ENCODE results near the gene ARHGDIB. TPM values are rescaled to one million over a fixed set of nuclear protein-coding genes. Genes with fewer than 3 reads are reported as not detected.

Gene ARHGDIB
- total RNA-seq, 1 donor from 2014 or later: 228 TPM

DNA sequence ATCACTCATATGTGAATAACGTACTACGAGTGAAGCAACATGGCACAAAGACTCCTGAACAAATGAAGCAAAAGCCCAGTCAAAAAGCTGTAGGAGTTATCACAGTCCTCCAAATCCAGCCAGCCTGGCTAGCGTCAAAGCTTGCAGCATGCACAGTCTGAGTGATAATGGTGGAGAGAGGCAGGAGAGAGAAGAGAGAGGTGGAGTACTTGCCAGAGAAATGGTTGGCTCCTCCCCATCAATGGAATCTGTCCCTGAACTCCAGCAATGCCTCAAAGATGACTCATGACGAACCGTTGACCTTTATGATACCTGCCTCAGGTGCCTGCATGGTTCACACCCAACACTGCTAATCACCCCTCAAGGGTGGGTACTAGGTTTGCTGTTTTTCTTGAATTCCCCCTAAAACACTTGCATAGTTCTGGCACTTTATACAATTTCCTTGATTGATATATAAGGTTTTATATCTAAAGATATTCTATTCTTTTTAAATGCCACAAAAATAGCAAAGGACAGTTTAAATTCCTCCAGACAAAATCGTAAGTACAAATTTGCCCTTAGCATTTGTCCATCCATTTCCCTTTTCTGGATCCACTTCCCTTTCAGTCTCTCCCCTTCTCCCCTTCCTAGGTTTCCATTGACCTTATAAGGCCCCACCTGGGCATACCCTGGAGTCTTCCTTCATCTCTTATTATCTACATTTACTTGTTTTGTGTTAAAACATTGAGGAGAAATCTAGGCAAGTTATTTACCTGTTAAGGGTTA is 10.2 kb downstream of the ARHGDIB start:
- peak; percentile 34 for ATAC-seq
- TF ChIP-seq, protein P1, sequence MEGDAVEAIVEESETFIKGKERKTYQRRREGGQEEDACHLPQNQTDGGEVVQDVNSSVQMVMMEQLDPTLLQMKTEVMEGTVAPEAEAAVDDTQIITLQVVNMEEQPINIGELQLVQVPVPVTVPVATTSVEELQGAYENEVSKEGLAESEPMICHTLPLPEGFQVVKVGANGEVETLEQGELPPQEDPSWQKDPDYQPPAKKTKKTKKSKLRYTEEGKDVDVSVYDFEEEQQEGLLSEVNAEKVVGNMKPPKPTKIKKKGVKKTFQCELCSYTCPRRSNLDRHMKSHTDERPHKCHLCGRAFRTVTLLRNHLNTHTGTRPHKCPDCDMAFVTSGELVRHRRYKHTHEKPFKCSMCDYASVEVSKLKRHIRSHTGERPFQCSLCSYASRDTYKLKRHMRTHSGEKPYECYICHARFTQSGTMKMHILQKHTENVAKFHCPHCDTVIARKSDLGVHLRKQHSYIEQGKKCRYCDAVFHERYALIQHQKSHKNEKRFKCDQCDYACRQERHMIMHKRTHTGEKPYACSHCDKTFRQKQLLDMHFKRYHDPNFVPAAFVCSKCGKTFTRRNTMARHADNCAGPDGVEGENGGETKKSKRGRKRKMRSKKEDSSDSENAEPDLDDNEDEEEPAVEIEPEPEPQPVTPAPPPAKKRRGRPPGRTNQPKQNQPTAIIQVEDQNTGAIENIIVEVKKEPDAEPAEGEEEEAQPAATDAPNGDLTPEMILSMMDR (IDR thresholded peaks at IDR 0.05): no peak
- Histone ChIP-seq H3K27ac (peak overlapping the region; percentile 63), H3K9me3 (no peaks in the 10 kb centered on the region), H3K4me3 (no peak overlapping the region), H3K4me1 (peaks cover 81% of the 10 kb centered on the region), H3K36me3 (peaks cover 38% of the 10 kb centered on the region), H3K27me3 (no peaks in the 10 kb centered on the region)
- DNase-seq: no peak
- intact Hi-C loops (cut with DNase I): no loop called here

DNA sequence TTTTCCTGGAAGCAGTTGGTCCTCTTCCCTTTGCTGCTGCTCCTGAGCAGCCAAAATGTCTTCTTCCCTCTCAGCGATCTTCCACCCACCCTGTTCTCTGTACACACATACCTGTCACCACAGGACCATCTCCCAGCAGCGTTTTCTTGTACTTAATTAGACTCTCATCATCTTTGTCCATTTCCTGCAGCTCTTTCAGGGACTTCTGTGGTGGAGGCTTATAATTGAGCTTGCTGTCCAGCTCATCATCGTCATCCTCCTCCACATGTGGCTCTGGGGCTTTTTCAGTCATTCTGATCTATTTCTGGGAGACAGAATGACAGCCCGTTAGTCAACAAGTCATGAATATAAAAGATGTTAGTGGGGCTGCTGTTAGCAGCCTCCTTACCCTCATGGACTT is 11.0 kb downstream of the ARHGDIB start:
- TF ChIP-seq, protein P1 (IDR thresholded peaks at IDR 0.05): no peak
- ATAC-seq (no peak), DNase-seq (no peak)
- H3K27ac ChIP-seq: peak overlapping the region; percentile 63
- H3K4me1 ChIP-seq: peaks cover 84% of the 10 kb centered on the region
- H3K4me3 ChIP-seq: no peak overlapping the region
- peaks cover 45% of the 10 kb centered on the region for H3K36me3 ChIP-seq
- intact Hi-C loops (cut with DNase I): no loop called here
- no peaks in the 10 kb centered on the region for H3K27me3 ChIP-seq
- H3K9me3 ChIP-seq: no peaks in the 10 kb centered on the region

DNA sequence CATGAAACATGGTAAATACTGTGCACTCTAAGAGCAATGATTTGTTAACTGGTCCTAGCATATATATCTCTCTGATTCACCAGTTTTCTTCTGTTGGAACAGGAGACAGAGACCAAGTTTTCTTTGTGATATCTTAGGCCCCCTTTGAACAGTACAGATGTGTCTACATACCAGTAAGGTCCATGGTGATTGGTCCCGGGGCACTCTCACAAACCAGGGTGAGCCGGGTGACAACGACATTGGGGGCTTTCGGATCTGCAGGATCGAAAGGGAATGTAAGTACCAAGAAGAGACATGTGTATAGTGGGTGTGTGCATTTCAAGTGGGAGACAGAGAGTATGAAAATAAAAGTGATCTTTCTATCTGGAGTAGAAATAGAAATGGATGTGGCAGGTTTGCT is 11.8 kb downstream of the ARHGDIB start:
- Histone ChIP-seq H3K27me3 (no peaks in the 10 kb centered on the region), H3K4me3 (no peak overlapping the region), H3K36me3 (peaks cover 50% of the 10 kb centered on the region), H3K27ac (peak overlapping the region; percentile 63), H3K9me3 (no peaks in the 10 kb centered on the region), H3K4me1 (peaks cover 84% of the 10 kb centered on the region)
- TF ChIP-seq, protein P1 (IDR thresholded peaks at IDR 0.05): no peak
- ATAC-seq (no peak), DNase-seq (no peak)
- intact Hi-C loops (cut with DNase I): no loop called here

DNA sequence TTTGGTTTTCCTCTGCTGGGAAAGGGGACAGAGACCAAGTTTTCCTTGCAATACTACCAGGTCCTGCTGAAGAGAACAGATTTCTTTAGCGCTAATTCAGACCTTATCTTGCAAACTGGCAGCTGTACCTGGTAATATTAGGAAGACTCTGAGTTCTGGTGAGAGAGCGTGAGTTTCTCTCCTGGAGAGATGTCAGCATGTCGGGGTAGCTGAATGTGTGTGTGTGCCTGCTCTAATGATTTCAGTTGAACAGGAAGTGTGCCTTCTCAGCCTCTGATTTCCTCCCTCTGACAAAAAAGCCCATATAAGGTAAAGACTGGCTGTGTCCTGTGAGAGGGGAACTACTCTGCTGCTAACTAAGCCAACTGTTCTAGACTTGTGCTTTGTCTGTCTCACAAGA is 12.7 kb downstream of the ARHGDIB start:
- Histone ChIP-seq H3K36me3 (peaks cover 56% of the 10 kb centered on the region), H3K27me3 (no peaks in the 10 kb centered on the region), H3K4me3 (no peak overlapping the region), H3K9me3 (no peaks in the 10 kb centered on the region), H3K4me1 (peaks cover 76% of the 10 kb centered on the region), H3K27ac (peak overlapping the region; percentile 63)
- ATAC-seq (peak; percentile 92), DNase-seq (no peak)
- TF ChIP-seq, protein P1 (IDR thresholded peaks at IDR 0.05): no peak
- intact Hi-C loops (cut with DNase I): no loop called here

DNA sequence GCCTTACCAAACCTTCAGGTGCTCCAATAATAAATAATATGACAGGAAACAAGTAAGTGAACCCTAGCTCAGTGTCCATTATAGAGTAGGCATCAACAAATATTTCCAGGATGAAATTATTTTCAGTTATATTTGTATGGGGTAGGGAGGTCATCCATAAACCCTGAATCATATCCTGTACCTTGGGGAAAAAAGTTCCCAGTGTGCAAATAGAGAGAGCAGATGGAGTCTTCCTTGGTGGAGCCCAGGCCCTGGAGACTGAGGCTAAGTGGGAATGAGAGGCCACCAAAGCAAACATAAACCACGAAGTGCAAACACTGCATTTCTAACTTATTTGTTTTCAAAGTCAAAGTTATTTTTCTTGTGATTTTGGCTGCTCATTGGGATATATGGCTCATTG is 14.5 kb downstream of the ARHGDIB start:
- intact Hi-C loops (cut with DNase I): no loop called here
- no peak for ATAC-seq

More for the DNA sequence above, 14.5 kb downstream of the ARHGDIB start:
- TF ChIP-seq, protein P1 (IDR thresholded peaks at IDR 0.05): no peak
- Histone ChIP-seq H3K4me1 (peaks cover 59% of the 10 kb centered on the region), H3K36me3 (peaks cover 72% of the 10 kb centered on the region), H3K9me3 (no peaks in the 10 kb centered on the region), H3K27ac (peak overlapping the region; percentile 24), H3K4me3 (no peak overlapping the region), H3K27me3 (no peaks in the 10 kb centered on the region)
- DNase-seq: no peak

Measured in upper lobe of right lung (tissue), 1 donor.